GM23338 (cell line): Measurements from ENCODE around the gene GAB1. TPM values are rescaled to one million over a fixed set of nuclear protein-coding genes. Genes with fewer than 3 reads are reported as not detected.

Source experiments
- ATAC-seq: fragments of 200-7000 bp; cut with Tn5 transposase; 3 replicates; pipeline ENCODE4 v1.9.1; 2020
- DNase-seq: peaks from one replicate; pipeline ENCODE4 v3.0.0-alpha.2; 2015; ENCODE audit warnings: low spot score
- H2AFZ ChIP-seq: fragments of 200-600 bp; sonication (generic); 2 replicates; pipeline ENCODE4 v1.8.0; 2016; ENCODE audit warnings: antibody characterized with exemption, mild to moderate bottlenecking, moderate library complexity
- H3F3A ChIP-seq: fragments of 200-600 bp; sonication (generic); replicated peaks from 2 replicates; pipeline ENCODE4 v1.8.0; 2017; ENCODE audit warnings: antibody characterized with exemption, mixed run types, low read depth
- H3K27ac ChIP-seq: fragments of 200-600 bp; sonication (generic); 2 replicates; pipeline ENCODE4 v1.6.1; 2016; ENCODE audit warnings: low read depth
- H3K27me3 ChIP-seq: fragments of 200-600 bp; sonication (generic); 2 replicates; pipeline ENCODE4 v1.8.0; 2016; ENCODE audit warnings: mild to moderate bottlenecking, mixed run types, moderate library complexity; ENCODE audit not compliant: insufficient read depth
- H3K36me3 ChIP-seq: fragments of 200-600 bp; sonication (generic); 2 replicates; pipeline ENCODE4 v1.8.0; 2016; ENCODE audit warnings: mild to moderate bottlenecking; ENCODE audit not compliant: insufficient read depth
- H3K4me1 ChIP-seq: fragments of 200-600 bp; sonication (generic); 2 replicates; pipeline ENCODE4 v1.8.0; 2016; ENCODE audit warnings: mild to moderate bottlenecking, moderate library complexity; ENCODE audit not compliant: insufficient read depth
- H3K4me2 ChIP-seq: fragments of 200-600 bp; sonication (generic); 2 replicates; pipeline ENCODE4 v1.7.1; 2017; ENCODE audit warnings: mixed run types
- H3K4me3 ChIP-seq: fragments of 200-600 bp; sonication (generic); 2 replicates; pipeline ENCODE4 v1.6.1; 2016; ENCODE audit warnings: mixed run types
- H3K79me2 ChIP-seq: fragments of 200-600 bp; sonication (generic); replicated peaks from 2 replicates; pipeline ENCODE4 v1.8.0; 2017; ENCODE audit warnings: mild to moderate bottlenecking; ENCODE audit not compliant: insufficient read depth
- H3K9me2 ChIP-seq: fragments of 200-600 bp; sonication (generic); 2 replicates; pipeline ENCODE4 v1.8.0; 2017; ENCODE audit not compliant: insufficient read depth
- H4K20me1 ChIP-seq: fragments of 200-600 bp; sonication (generic); replicated peaks from 2 replicates; pipeline ENCODE4 v1.8.0; 2017; ENCODE audit warnings: mild to moderate bottlenecking; ENCODE audit not compliant: insufficient read depth
- H3K27ac Mint-ChIP-seq: 2 replicates; pipeline ENCODE4 v1.8.0; 2020; ENCODE audit warnings: inconsistent platforms, mild to moderate bottlenecking, moderate library complexity, mixed read lengths
- H3K27me3 Mint-ChIP-seq: 3 replicates; pipeline ENCODE4 v1.8.0; 2022; ENCODE audit warnings: low read depth, mild to moderate bottlenecking, moderate library complexity, mixed read lengths, inconsistent platforms; ENCODE audit not compliant: insufficient read depth, poor library complexity
- H3K36me3 Mint-ChIP-seq: 3 replicates; pipeline ENCODE4 v1.8.0; 2021; ENCODE audit warnings: low read depth, mild to moderate bottlenecking, inconsistent platforms, moderate library complexity, mixed read lengths
- H3K4me1 Mint-ChIP-seq: 3 replicates; pipeline ENCODE4 v1.8.0; 2020; ENCODE audit warnings: mild to moderate bottlenecking, inconsistent platforms, mixed read lengths
- H3K4me3 Mint-ChIP-seq: 3 replicates; pipeline ENCODE4 v1.8.0; 2021; ENCODE audit warnings: moderate library complexity, mild to moderate bottlenecking, inconsistent platforms, mixed read lengths
- H3K9me3 Mint-ChIP-seq: 3 replicates; pipeline ENCODE4 v1.8.0; 2020; ENCODE audit warnings: moderate library complexity, mild to moderate bottlenecking, inconsistent platforms, mixed read lengths
- CREB1 ChIP-seq: fragments of 250-450 bp; sonication (Bioruptor Pico); IDR thresholded peaks from 2 replicates; pipeline ENCODE4 v1.5.0; 2020; ENCODE audit warnings: low read depth, mild to moderate bottlenecking, moderate library complexity
- ETS1 ChIP-seq: IDR thresholded peaks from 2 replicates; pipeline ENCODE4 v1.6.1; 2016; ENCODE audit warnings: antibody characterized with exemption
- EZH2 ChIP-seq: fragments of 200-600 bp; sonication (generic); IDR thresholded peaks from one replicate; pipeline ENCODE4 v1.8.0; 2017; ENCODE audit warnings: antibody characterized with exemption, mild to moderate bottlenecking, low read depth; ENCODE audit not compliant: unreplicated experiment
- EZH2phosphoT487 ChIP-seq: fragments of 200-600 bp; sonication (generic); IDR thresholded peaks from one replicate; pipeline ENCODE4 v1.8.1; 2018; ENCODE audit warnings: antibody characterized with exemption; ENCODE audit not compliant: unreplicated experiment
- JUNB ChIP-seq: IDR thresholded peaks from one replicate; pipeline ENCODE4 v1.6.1; 2016; ENCODE audit warnings: antibody characterized with exemption; ENCODE audit not compliant: unreplicated experiment
- NANOG ChIP-seq: IDR thresholded peaks from 2 replicates; pipeline ENCODE4 v1.6.1; 2016; ENCODE audit warnings: antibody characterized with exemption, borderline replicate concordance
- POLR2AphosphoS5 ChIP-seq: IDR thresholded peaks from 2 replicates; pipeline ENCODE4 v1.6.1; 2016; ENCODE audit warnings: antibody characterized with exemption, low read depth
- REST ChIP-seq: IDR thresholded peaks from one replicate; pipeline ENCODE4 v1.6.1; 2018; ENCODE audit warnings: antibody characterized with exemption; ENCODE audit not compliant: unreplicated experiment
- STAT1 ChIP-seq: IDR thresholded peaks from one replicate; pipeline ENCODE4 v1.6.1; 2016; ENCODE audit warnings: antibody characterized with exemption; ENCODE audit not compliant: unreplicated experiment
- ZNF114 ChIP-seq: fragments of 250-450 bp; sonication (Bioruptor Pico); IDR thresholded peaks from 2 replicates; pipeline ENCODE4 v1.5.0; 2020; ENCODE audit warnings: mild to moderate bottlenecking, moderate library complexity
- ZNF331 ChIP-seq: fragments of 250-450 bp; sonication (Bioruptor Pico); IDR thresholded peaks from 2 replicates; pipeline ENCODE4 v1.5.0; 2020; ENCODE audit warnings: low read depth, mild to moderate bottlenecking, moderate library complexity
- polyA plus RNA-seq: library from polyadenylated mRNA; unstranded; fragments of >200 nt; fragmentation: Nextera tagmentation; extraction: Ambion mirVana; gene quantifications from 2 replicates; pipeline ENCODE4 v1.2.1, GENCODE V29; 2016
- total RNA-seq: library from RNA; depleted of rRNA; stranded (reverse); fragments of >200 nt; shearing (Covaris generic); gene quantifications from 2 replicates; pipeline ENCODE4 v1.2.3, GENCODE V29; 2014
- TF ChIP-seq, protein P1 (sequence below), 2 experiments: fragments of 200-600 bp in 1 of 2; sonication (generic) in 1 of 2; conservative IDR thresholded peaks; 2 replicates each; pipeline versions ENCODE4 v1.5.1 to v1.6.1; 2016 to 2017; ENCODE audit warnings: antibody characterized with exemption in 2 of 2, low read depth in 2 of 2, mild to moderate bottlenecking in 2 of 2, moderate library complexity in 1 of 2
- TF ChIP-seq, protein P2 (sequence below): fragments of 250-450 bp; sonication (Bioruptor Pico); IDR thresholded peaks from 2 replicates; pipeline ENCODE4 v1.5.0; 2020; ENCODE audit warnings: mild to moderate bottlenecking, moderate library complexity

GAB1 gene
- total and polyA plus RNA-seq, 2 experiments from 2014 or later = 4.0 to 18.4 TPM

GRCh38 chr4:143380629-143381028 lies 44.0 kb downstream of the GAB1 start:
- H3K4me2 ChIP-seq = peak overlapping the region; percentile 39
- no peak for ATAC-seq
- H3K27ac ChIP-seq = no peak overlapping the region
- Mint-ChIP-seq H3K9me3 (no peaks in the 10 kb centered on the region), H3K27ac (peak overlapping the region; percentile 17; the same call in 1 of the 2 replicates), H3K4me1 (peaks cover 68% of the 10 kb centered on the region), H3K27me3 (peaks cover 4% of the 10 kb centered on the region), H3K36me3 (no peaks in the 10 kb centered on the region), H3K4me3 (no peak overlapping the region)
- no peaks in the 10 kb centered on the region for H3K9me2 ChIP-seq
- no peaks in the 10 kb centered on the region for H3K27me3 ChIP-seq
- peaks cover 75% of the 10 kb centered on the region for H3K79me2 ChIP-seq
- no peak for DNase-seq
- H2AFZ ChIP-seq = no peak overlapping the region
- no peaks in the 10 kb centered on the region for H3K36me3 ChIP-seq
- TF ChIP-seq CREB1 (no peak), ZNF331 (no peak), POLR2AphosphoS5 (no peak), ZNF114 (CRISPR knock-in tag) (no peak), EZH2 (no peak), REST (no peak), STAT1 (no peak), ETS1 (no peak), EZH2phosphoT487 (no peak), JUNB (no peak), NANOG (no peak)
- TF ChIP-seq, protein P1, sequence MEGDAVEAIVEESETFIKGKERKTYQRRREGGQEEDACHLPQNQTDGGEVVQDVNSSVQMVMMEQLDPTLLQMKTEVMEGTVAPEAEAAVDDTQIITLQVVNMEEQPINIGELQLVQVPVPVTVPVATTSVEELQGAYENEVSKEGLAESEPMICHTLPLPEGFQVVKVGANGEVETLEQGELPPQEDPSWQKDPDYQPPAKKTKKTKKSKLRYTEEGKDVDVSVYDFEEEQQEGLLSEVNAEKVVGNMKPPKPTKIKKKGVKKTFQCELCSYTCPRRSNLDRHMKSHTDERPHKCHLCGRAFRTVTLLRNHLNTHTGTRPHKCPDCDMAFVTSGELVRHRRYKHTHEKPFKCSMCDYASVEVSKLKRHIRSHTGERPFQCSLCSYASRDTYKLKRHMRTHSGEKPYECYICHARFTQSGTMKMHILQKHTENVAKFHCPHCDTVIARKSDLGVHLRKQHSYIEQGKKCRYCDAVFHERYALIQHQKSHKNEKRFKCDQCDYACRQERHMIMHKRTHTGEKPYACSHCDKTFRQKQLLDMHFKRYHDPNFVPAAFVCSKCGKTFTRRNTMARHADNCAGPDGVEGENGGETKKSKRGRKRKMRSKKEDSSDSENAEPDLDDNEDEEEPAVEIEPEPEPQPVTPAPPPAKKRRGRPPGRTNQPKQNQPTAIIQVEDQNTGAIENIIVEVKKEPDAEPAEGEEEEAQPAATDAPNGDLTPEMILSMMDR (conservative IDR thresholded peaks at IDR 0.05; ENCODE audit: low read depth in 2 of 2) = no peak
- TF ChIP-seq, protein P2, sequence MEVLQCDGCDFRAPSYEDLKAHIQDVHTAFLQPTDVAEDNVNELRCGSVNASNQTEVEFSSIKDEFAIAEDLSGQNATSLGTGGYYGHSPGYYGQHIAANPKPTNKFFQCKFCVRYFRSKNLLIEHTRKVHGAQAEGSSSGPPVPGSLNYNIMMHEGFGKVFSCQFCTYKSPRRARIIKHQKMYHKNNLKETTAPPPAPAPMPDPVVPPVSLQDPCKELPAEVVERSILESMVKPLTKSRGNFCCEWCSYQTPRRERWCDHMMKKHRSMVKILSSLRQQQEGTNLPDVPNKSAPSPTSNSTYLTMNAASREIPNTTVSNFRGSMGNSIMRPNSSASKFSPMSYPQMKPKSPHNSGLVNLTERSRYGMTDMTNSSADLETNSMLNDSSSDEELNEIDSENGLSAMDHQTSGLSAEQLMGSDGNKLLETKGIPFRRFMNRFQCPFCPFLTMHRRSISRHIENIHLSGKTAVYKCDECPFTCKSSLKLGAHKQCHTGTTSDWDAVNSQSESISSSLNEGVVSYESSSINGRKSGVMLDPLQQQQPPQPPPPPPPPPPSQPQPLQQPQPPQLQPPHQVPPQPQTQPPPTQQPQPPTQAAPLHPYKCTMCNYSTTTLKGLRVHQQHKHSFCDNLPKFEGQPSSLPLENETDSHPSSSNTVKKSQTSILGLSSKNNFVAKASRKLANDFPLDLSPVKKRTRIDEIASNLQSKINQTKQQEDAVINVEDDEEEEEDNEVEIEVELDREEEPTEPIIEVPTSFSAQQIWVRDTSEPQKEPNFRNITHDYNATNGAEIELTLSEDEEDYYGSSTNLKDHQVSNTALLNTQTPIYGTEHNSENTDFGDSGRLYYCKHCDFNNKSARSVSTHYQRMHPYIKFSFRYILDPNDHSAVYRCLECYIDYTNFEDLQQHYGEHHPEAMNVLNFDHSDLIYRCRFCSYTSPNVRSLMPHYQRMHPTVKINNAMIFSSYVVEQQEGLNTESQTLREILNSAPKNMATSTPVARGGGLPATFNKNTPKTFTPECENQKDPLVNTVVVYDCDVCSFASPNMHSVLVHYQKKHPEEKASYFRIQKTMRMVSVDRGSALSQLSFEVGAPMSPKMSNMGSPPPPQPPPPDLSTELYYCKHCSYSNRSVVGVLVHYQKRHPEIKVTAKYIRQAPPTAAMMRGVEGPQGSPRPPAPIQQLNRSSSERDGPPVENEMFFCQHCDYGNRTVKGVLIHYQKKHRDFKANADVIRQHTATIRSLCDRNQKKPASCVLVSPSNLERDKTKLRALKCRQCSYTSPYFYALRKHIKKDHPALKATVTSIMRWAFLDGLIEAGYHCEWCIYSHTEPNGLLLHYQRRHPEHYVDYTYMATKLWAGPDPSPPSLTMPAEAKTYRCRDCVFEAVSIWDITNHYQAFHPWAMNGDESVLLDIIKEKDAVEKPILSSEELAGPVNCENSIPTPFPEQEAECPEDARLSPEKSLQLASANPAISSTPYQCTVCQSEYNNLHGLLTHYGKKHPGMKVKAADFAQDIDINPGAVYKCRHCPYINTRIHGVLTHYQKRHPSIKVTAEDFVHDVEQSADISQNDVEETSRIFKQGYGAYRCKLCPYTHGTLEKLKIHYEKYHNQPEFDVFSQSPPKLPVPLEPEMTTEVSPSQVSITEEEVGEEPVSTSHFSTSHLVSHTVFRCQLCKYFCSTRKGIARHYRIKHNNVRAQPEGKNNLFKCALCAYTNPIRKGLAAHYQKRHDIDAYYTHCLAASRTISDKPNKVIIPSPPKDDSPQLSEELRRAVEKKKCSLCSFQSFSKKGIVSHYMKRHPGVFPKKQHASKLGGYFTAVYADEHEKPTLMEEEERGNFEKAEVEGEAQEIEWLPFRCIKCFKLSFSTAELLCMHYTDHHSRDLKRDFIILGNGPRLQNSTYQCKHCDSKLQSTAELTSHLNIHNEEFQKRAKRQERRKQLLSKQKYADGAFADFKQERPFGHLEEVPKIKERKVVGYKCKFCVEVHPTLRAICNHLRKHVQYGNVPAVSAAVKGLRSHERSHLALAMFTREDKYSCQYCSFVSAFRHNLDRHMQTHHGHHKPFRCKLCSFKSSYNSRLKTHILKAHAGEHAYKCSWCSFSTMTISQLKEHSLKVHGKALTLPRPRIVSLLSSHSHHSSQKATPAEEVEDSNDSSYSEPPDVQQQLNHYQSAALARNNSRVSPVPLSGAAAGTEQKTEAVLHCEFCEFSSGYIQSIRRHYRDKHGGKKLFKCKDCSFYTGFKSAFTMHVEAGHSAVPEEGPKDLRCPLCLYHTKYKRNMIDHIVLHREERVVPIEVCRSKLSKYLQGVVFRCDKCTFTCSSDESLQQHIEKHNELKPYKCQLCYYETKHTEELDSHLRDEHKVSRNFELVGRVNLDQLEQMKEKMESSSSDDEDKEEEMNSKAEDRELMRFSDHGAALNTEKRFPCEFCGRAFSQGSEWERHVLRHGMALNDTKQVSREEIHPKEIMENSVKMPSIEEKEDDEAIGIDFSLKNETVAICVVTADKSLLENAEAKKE (CRISPR knock-in tag) = no peak
- no peaks in the 10 kb centered on the region for H3F3A ChIP-seq
- no peak overlapping the region for H3K4me3 ChIP-seq
- no peaks in the 10 kb centered on the region for H4K20me1 ChIP-seq
- H3K4me1 ChIP-seq = peaks cover 65% of the 10 kb centered on the region
